Retinal pigment epithelial cell (primary cell): Measurements from ENCODE around the gene RFX4.

ENCODE experiments used
- DNase-seq: peaks from one replicate; pipeline ENCODE4 v3.0.0-alpha.2; 2010; ENCODE audit warnings: low read depth
- H3K4me3 ChIP-seq: 2 replicates; pipeline ENCODE4 v1.5.1; 2011; ENCODE audit warnings: mild to moderate bottlenecking, low read length, control low read depth, moderate library complexity
- CTCF ChIP-seq: conservative IDR thresholded peaks from 2 replicates; pipeline ENCODE4 v1.5.1; 2011; ENCODE audit warnings: low read depth, low read length, control low read depth, inconsistent platforms

The RFX4 gene

DNA sequence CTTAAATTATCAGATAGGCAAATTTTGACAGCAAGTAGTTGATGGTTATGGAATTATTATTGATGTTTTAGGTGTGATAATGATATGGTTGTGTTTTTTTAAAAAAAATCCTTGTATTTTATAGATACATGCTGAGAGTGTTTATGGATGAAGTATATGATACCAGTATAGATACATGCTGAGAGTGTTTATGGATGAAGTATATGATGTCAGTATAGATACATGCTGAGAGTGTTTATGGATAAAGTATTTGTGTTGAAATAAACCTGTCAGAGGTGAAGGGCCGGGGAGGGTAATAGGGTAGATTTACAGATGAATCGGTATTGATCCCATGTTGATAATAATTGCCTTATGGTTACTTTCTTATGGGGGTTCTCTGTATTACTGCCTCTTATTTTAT, 6.0 kb upstream of the RFX4 start:
- TF ChIP-seq CTCF = no peak
- H3K4me3 ChIP-seq = no peak overlapping the region
- DNase-seq = no peak

GRCh38 chr12:106580671-106581508, 1.9 kb upstream of the RFX4 start:
- TF ChIP-seq CTCF = no peak
- DNase-seq = no peak
- H3K4me3 ChIP-seq = no peak overlapping the region

DNA sequence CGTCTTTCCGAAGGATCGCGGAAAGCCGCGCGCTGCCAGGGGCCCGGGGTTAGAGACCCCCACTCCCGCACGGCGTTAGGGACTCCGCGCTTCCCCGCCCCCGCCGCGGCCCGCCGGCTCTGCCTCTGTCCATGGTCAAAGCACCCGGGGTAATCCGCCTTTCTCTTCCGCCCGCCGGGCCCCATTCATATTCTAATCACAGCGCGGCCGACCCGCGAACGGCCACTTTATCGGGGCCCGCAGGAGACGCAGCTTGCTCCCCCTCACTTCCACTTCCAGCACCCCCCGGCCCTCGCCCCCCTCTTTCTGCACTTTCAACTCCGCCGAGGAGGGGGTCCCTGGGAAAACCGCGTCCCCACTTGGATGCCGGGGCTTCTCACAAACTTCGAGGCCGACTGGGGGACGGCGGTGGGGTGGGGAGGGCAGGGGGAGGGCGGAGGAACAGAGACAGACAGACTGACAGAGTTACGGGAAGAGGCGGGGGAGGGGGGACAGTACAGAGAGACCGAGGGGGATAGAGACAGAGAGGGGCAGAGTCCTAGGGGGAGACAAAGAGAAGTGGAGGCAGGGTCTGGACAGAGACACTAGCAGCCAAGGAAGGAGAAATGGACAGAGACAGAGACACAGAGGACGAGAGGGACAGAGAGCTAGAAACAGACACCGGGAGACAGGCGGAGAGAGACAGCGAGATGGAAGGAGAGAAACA, 1.1 kb upstream of the RFX4 start:
- TF ChIP-seq CTCF = no peak
- no peak overlapping the region for H3K4me3 ChIP-seq
- no peak for DNase-seq

- TF ChIP-seq CTCF = no peak
- H3K4me3 ChIP-seq = no peak overlapping the region
Observed at GRCh38 chr12:106582249-106582591, 584 bp upstream of the RFX4 start.

GRCh38 chr12:106583242-106584103, 669 bp downstream of the RFX4 start:
- peak overlapping the region; percentile 3 for H3K4me3 ChIP-seq
- no peak for TF ChIP-seq CTCF
- no peak for DNase-seq

More at GRCh38 chr12:106582249-106582591, 584 bp upstream of the RFX4 start:
- DNase-seq = no peak

GRCh38 chr12:106584104-106585064, 1.6 kb downstream of the RFX4 start:
- no peak for TF ChIP-seq CTCF
- no peak for DNase-seq
- no peak overlapping the region for H3K4me3 ChIP-seq
